MCF 10A (cell line): ENCODE results near the gene ZNF22. TPM values are rescaled to one million over a fixed set of nuclear protein-coding genes. Genes with fewer than 3 reads are reported as not detected.
A peak's percentile ranks its signal among the peaks of the same experiment; 100 is the strongest.

ENCODE experiments used
- BruUV-seq: library from RNA; stranded (reverse); fragments of 400-500 nt; replicated peaks from 2 replicates; lab custom pipeline; 2021; lab: Mats Ljungman, UMichigan
- CTCF ChIA-PET: fragments of 300-600 bp; sonication (Branson Sonifier 250); formaldehyde crosslinking; extraction: SDS; loops from one replicate; lab custom pipeline; 2021; ENCODE audit warnings: antibody characterized with exemption, inconsistent platforms; lab: Yijun Ruan, JAX
- POLR2A ChIA-PET: fragments of 300-600, 350-650 bp; sonication (Branson Sonifier 250); formaldehyde crosslinking; extraction: SDS; loops from one replicate; lab custom pipeline; 2020; ENCODE audit warnings: antibody characterized with exemption, inconsistent platforms; lab: Yijun Ruan, JAX
- DNase-seq: peaks from one replicate; pipeline ENCODE4 v3.0.0-alpha.2; 2018; ENCODE audit not compliant: unreplicated experiment
- H3K27ac Mint-ChIP-seq: one replicate; pipeline ENCODE4 v1.8.0; 2022; ENCODE audit warnings: mild to moderate bottlenecking, low read depth, mixed read lengths; ENCODE audit not compliant: unreplicated experiment
- H3K27me3 Mint-ChIP-seq: one replicate; pipeline ENCODE4 v1.8.0; 2022; ENCODE audit warnings: mixed read lengths; ENCODE audit not compliant: insufficient read depth, unreplicated experiment
- H3K36me3 Mint-ChIP-seq: one replicate; pipeline ENCODE4 v1.8.0; 2022; ENCODE audit warnings: mild to moderate bottlenecking, moderate library complexity, mixed read lengths; ENCODE audit not compliant: insufficient read depth, unreplicated experiment
- H3K4me1 Mint-ChIP-seq: one replicate; pipeline ENCODE4 v1.8.0; 2022; ENCODE audit warnings: mixed read lengths; ENCODE audit not compliant: insufficient read depth, unreplicated experiment
- H3K4me3 Mint-ChIP-seq: one replicate; pipeline ENCODE4 v1.8.0; 2022; ENCODE audit warnings: mild to moderate bottlenecking, moderate library complexity, mixed read lengths; ENCODE audit not compliant: unreplicated experiment
- H3K9me3 Mint-ChIP-seq: one replicate; pipeline ENCODE4 v1.8.0; 2022; ENCODE audit warnings: mixed read lengths; ENCODE audit not compliant: unreplicated experiment
- intact Hi-C: fragments of 100-400 bp; cut with micrococcal nuclease; formaldehyde crosslinking; loops from 2 replicates; pipeline ENCODE4 v1.14.1; 2022
- total RNA-seq: library from RNA; stranded (reverse); gene quantifications from 2 replicates; pipeline ENCODE4 v1.2.3, GENCODE V29; 2022
- TF ChIP-seq, protein P1 (sequence below): fragments of 200-600 bp; IDR thresholded peaks from one replicate; pipeline ENCODE4 v1.8.0; 2022; ENCODE audit warnings: antibody characterized with exemption, mild to moderate bottlenecking; ENCODE audit not compliant: unreplicated experiment

The ZNF22 gene
- total RNA-seq, 1 experiment from 2014 or later, result 8.5 TPM

DNA sequence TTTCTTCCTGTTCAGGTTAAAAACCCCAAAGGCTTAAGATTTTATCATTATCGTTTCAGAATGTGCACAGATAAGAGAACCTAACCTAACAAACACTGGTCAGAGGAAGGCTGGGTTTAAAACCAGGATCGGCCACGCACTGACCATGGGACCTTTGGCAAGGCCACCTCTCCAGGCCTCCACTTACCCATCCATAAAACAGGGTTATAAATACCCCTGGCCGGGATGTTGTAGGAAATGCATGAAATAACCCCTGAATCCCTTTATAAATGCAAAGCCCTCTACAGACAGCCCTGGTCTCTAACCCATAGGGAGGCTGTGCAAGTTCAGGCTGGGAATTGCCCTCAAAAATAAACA is 22.5 kb upstream of the ZNF22 start:
- CTCF ChIA-PET, result interaction anchor here (0.6 to 4.2 kb wide), 4 partner anchors 10 to 428 kb away, joined by 3 to 22 read pairs (median 4); no protein-coding TSS in a partner anchor
- BruUV-seq, result TSS peak; percentile 65

DNA sequence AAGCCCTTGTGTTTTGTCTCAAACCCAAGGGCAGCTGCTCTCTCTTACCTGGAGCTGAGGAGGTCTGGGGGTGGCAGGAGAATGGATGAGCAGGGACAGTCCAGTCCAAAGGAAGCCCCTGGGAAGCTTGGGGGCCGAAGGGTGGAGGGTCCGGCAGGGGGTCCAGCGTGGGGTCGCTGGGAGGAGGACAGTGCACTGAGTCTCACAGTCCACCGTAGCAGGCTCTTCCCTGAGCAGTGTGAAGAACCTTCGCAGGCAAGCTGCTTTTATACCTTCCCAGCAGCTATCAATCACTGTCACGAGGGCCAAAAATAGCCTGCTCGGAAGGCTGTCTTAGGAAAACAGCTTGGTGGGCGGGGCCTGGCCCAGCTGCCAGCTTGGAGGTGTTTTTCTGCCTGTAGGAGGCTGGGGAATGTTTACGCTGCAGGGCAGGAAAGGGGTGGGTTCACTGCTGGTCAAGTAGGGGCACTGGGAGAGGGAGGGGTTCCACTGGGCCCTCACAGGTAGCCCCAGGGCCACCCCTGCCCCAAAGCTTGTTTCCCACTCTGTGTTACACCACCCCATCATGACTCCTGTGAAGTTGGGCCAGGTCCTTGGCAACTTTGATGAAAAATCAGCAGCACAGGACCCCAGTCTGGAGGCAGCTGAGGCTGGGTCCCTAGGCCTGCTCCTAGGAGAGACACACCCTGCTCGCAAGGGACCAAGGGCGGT is 22.0 kb upstream of the ZNF22 start, which contains the start of gene DEPP1:
Gene DEPP1, minus strand, starts transcription at position 240 of the 711 bp plus-strand sequence. CDS start 779 bp downstream, outside the sequence.
- BruUV-seq, result no TSS peak
- peak within 1 kb of the TSS; percentile 67 for H3K4me3 Mint-ChIP-seq
- no peaks in the 10 kb centered on the region for H3K9me3 Mint-ChIP-seq
- H3K27ac Mint-ChIP-seq, result peak within 1 kb of the TSS; percentile 86
- peaks cover 12% of the 10 kb centered on the region for H3K36me3 Mint-ChIP-seq
- H3K4me1 Mint-ChIP-seq, result peaks cover 43% of the 10 kb centered on the region
- POLR2A ChIA-PET, result interaction anchor here (0.5 to 1.9 kb wide), 7 partner anchors 9 to 43 kb away, joined by 3 to 9 read pairs (median 3); partner anchors contain the start of gene RASSF4
- TF ChIP-seq, protein P1, sequence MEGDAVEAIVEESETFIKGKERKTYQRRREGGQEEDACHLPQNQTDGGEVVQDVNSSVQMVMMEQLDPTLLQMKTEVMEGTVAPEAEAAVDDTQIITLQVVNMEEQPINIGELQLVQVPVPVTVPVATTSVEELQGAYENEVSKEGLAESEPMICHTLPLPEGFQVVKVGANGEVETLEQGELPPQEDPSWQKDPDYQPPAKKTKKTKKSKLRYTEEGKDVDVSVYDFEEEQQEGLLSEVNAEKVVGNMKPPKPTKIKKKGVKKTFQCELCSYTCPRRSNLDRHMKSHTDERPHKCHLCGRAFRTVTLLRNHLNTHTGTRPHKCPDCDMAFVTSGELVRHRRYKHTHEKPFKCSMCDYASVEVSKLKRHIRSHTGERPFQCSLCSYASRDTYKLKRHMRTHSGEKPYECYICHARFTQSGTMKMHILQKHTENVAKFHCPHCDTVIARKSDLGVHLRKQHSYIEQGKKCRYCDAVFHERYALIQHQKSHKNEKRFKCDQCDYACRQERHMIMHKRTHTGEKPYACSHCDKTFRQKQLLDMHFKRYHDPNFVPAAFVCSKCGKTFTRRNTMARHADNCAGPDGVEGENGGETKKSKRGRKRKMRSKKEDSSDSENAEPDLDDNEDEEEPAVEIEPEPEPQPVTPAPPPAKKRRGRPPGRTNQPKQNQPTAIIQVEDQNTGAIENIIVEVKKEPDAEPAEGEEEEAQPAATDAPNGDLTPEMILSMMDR, result no peak
- intact Hi-C loops, result no loop called here
- H3K27me3 Mint-ChIP-seq, result no peaks in the 10 kb centered on the region
- peak; percentile 97 for DNase-seq
- CTCF ChIA-PET, result interaction anchor here (0.6 to 4.2 kb wide), 5 partner anchors 9 to 427 kb away, joined by 3 to 22 read pairs (median 4); no protein-coding TSS in a partner anchor

More for the DNA sequence above, 22.5 kb upstream of the ZNF22 start:
- Mint-ChIP-seq H3K4me1 (peaks cover 43% of the 10 kb centered on the region), H3K27me3 (no peaks in the 10 kb centered on the region), H3K36me3 (peaks cover 17% of the 10 kb centered on the region), H3K9me3 (no peaks in the 10 kb centered on the region), H3K27ac (peak overlapping the region; percentile 86), H3K4me3 (peak overlapping the region; percentile 67)
- POLR2A ChIA-PET, result interaction anchor here (0.7 to 1.9 kb wide), 3 partner anchors 11 to 19 kb away, joined by 3 to 9 read pairs (median 6); partner anchors contain the start of gene RASSF4
- no peak for DNase-seq
- intact Hi-C loops, result no loop called here
- TF ChIP-seq, protein P1, result no peak

DNA sequence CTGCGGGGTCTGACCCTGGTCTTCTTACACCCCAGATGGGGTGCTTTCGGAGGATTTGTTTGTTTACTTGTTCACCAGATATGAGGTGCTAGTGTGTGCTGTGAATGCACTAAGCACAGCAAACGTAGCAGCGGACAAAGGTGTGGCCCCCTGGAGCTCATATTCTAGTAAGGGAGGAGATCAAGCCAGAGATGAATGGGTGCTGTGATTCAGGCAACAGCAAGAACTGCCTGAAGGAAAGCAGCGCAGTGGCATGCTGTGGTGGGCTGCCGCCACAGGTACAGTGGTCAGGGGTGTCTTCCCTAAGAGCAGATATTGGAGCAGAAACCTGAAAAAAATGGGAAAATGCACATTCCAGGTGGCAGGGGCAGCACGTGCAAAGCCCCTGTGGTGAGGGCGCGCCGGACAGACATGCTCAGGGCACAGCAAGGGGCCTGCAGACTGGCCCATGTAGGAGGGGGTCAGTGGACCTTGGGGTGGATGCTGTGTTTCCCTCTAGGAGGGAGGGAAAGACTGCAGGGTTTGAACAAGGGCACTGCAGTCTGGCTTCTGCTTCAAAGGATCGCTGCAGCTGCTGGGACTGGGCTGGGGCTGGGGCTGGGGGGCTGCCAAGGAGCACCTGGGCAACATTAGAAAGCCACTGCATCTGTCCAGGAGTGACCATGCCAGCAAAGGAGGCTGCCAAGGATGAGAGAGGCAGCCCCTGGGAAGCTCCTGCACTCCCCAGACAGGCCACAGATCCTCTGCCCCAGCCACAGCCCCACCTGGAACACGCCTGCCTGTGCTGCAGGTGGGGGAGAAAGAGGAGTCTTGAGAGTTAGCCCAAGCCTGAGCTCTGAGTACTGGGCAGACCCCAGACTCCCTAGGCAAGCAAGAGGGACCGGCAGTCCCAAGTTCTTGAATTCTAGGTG is 21.2 kb upstream of the ZNF22 start:
- POLR2A ChIA-PET, result interaction anchor here (0.5 to 1.9 kb wide), 6 partner anchors 9 to 43 kb away, joined by 3 to 9 read pairs (median 3); partner anchors contain the start of gene RASSF4
- CTCF ChIA-PET, result interaction anchor here (0.6 to 4.2 kb wide), 9 partner anchors 9 to 84 kb away, joined by 3 to 22 read pairs (median 4); no protein-coding TSS in a partner anchor
- no TSS peak for BruUV-seq
- Mint-ChIP-seq H3K9me3 (no peaks in the 10 kb centered on the region), H3K4me1 (peaks cover 43% of the 10 kb centered on the region), H3K4me3 (peak overlapping the region; percentile 67), H3K27ac (peak overlapping the region; percentile 86), H3K36me3 (peaks cover 6% of the 10 kb centered on the region), H3K27me3 (no peaks in the 10 kb centered on the region)
- peak; percentile 33 for DNase-seq
- intact Hi-C loops, result loop anchor here (2.0 kb wide), 1 partner anchor 21 kb away; the partner anchor contains the start of gene ZNF22
- TF ChIP-seq, protein P1, result no peak
